Activated naive CD4-positive, alpha-beta T cell treated with Interleukin-2 at 50 U/mL for 16 hours (primary cell): Measurements from ENCODE around the gene CCDC159.
A peak's percentile ranks its signal among the peaks of the same experiment; 100 is the strongest.
"Not testable (repeated sequence)": the region's sequence is repeated elsewhere in the genome, so short reads cannot be mapped to it uniquely, and the experiment has no call there.

Experiments
- DNase-seq: peaks from one replicate; pipeline ENCODE4 v3.0.0-alpha.2; 2020

Gene CCDC159

DNA sequence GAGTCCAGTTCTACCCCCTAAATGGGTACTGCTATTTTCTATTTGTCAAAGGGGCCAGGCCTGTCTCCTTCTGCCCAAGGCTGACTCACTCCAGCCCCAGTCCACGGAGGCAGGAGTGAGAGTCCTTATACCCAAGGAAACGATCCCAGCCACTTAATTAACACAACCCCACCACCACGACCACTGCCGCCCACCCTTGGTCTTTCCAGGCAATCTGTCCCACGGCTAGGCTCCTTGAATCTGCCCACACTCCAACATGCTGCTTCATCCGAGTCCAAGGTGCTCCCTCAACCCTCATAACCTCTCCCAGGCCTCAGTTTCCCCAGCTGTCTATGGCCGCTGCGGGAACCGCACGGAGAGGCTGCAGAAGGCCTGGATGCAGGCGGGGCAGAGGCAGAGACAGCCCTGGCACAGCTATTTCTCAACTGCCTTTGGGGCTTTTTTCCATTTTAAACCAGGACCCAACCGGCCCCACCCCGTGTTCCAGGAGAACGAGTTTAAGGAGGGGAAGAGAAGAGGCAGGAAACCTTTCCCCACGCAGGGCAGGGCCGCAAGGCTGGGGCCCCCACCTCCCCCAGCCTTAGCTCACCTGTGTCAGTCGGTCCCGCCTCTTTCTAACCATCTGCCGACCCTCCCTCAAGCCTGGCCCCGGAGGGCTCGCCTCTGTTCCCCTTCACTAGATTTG, 7.6 kb upstream of the CCDC159 start:
- no peak for DNase-seq

DNA sequence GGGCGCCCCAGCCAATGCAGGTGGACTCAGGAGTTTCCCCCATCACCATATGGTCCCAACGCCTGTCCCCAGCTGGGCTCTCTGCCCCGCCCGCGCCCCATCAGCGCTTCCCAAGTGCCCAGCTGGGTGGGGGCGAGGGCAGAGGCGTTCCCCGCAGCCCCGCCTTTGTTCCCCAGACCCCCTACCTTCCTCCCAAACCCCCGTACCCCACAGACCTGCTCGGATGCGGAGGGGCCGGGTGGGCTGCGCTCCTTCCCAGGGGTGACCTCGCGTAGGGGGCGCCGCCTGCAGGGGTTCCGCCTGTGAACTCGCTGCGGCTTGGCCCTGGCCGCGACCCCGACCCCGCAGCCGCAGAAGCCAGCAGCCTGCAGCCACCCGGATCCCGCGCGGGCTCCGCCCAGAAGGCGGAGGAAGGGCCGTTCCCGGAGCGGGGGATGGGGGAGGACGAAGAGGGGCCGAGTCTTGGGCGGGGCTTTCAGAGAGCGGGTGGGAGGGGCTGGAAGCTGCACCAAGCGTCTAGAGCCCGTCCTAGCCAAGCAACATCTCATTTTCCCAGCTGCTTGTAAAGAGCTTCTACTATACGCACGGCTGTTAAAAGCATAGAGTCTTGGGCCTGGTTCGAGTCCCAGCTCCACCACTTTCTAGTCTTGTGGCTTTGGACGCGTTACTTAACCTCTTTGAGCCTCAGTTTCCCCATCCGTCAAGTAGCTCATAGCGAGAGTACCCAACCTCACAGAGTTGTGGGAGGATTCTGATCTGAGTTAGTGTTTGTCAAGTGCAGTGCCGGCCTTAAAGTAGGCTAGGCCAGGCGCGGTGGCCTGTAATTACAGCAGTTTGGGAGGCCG, 6.8 kb upstream of the CCDC159 start, which contains the start of gene RAB3D:
Gene RAB3D (minus strand): TSS at position 404 of the 845 bp plus-strand sequence. CDS start 2,258 bp downstream, outside the sequence.
- peak; percentile 84 for DNase-seq

DNA sequence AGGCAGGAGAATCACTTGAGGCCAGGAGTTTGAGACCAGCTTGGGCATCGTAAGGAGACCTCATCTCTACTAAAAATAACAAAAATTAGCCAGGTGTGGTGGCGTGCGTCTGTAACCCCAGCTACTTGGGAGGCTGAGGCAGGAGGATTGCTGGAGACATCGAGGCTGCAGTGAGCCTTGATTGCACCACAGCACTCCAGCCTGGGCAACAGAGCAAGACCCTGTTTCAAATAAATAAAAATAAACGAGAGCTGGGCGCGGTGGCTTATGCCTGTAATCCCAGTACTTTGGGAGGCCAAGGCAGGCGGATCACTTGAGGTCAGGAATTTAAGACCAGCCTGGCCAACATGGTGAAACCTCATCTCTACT, 6.2 kb upstream of the CCDC159 start:
- DNase-seq, result not testable (repeated sequence)

DNA sequence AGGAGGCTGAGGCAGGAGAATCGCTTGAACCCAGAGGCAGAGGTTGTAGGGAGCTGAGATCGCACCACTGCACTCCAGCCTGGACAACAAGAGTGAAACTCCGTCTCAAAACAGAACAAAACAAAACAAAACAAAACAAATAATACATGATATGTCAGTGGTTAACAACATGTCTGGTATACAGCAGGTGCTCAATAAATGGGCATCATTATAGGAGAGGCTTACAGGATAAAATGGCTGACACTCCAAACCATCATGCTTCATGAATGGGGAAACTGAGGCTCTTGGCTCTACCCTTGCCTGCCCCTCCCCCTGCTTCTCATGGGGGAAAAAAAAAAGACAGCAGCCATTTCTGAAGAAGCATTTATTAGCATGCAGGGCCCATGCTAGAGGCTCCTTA, 3.9 kb upstream of the CCDC159 start:
- no peak for DNase-seq

DNA sequence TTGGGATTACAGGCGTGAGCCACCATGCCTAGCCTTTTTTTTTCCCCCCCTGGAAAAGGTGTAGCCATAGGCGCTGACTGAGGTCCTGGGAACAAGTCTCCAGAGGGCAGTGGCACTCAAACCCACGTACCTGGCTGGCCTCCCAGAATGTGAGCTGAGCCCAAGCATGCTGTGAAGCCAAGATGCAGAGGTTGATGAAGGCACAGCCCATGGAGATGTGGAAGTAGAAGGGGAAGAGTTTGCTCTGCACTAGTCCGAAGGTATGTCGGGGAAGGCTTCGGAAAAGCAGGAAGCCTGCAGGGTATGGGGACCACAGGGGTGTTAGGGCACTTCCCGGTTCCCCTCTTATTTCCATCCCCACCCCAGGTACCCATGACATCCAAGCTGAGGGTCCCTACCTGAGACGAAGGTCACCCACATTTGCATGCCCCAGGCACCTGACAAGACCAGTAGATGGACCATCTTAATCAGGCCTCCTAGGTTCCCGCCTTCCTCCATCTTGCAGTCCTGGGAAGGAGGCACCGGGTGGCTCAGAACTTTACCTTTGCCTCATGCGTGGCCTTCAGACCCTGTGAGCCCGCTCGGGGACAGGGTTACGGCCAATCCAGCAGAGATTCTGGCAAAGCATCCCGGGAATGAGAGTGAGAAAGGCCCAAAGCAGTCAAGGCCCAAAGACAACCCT, 1.1 kb upstream of the CCDC159 start:
- no peak for DNase-seq

DNA sequence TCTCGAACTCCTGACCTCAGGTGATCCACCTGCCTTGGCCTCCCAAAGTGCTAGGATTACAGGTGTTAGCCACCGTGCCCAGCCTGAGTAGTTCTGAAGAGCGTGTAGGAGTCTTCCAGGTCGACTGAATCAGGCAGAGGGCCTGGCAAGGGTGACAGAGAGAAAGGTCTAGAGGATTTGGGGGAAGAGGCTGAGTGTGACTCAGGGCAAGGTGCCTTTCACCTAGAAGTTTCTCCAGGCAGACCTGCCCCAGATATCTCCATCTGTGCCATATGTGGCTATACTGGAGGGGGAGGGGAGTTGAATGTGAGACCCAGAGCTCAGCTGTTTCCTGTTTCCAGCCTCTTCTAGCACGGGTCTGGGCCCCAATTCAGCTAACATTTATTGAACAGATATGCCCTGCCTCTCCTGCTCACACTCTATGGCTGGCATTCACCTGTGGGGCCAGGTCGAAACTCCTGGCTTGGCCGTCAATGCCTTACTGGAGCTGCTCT, 1.3 kb downstream of the CCDC159 start:
- no peak for DNase-seq

DNA sequence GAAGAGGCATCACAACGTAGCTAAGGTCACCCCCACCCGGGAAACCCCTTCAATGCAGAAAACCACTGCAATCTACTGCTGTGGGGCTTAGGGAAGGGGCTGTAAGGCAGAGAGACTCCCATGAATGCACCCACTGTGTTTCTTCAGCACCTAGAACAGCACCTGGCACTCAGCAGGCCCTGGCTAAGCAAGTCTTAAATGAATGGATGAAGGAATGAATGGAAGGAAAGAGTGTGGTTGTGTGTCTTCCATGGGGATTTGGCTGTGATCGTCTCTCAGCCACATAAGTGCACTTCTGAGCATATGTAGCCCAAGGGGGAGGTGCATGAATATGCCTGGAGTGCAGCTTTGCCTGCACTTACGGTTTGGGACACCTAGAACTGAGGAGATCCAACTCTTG, 2.9 kb downstream of the CCDC159 start:
- no peak for DNase-seq

DNA sequence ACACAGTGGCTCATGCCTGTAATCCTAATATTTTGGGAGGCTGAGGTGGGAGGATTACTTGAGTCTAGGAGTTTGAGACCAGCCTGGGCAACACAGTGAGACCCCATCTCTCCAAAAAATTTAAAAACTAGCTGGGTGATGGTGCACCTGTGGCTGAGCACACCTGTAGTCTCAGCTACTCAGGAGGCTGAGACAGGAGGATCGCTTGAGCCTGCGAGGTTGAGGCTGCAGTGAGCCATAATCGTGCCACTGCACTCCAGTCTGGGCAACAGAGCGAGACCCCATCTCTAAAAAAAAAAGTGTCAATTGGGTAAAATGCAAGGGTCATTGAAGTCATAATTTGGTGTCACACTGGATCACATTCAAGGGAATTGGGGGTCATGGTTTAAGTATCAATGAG, 7.8 kb downstream of the CCDC159 start:
- DNase-seq, result not testable (repeated sequence)

DNA sequence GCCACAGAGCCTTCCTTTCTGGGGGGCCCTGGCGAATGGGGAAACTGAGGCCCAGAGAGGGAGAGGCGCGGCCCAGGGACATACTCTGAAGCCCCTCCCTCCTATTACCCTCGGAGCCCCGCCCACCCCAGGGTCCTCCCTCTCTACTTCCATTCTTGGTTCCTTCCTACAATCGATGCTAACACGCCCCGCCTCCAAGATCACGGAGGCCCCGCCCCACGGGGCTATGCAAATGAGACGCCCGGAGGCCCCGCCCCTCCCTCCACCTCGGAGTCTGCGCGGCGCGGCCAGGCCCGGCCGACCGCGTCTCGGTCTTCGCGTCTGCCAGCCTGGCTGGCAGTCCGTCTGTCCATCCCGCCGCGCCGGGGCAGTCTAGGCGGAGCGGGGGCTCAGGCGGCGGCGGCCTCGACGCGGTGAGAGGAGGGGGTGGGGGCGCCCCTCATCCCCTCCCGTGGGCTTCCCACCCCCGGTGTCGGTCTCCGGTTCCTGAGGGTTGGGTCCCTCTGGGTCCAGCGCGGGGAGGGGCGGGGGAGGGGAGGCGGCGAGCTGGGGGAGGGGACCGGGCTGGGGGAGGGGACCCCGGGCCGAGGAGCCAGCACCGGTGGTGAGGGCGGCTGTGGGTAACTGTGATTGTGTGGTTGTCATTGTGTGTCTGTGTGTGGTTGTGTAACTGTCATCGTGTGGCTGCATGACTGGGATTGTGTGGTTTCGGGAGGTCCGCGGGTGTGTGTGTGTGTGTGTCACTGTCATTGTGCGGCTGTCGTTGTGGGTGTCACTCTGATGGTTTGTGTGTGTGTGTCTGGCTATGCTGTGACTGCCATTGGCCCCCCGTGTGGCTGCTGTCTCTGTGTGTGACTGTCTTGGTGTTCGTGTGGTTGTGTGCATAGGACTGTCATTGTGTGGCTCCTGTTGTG, 9.1 kb downstream of the CCDC159 start, which contains the start of gene PLPPR2:
Gene PLPPR2 (plus strand): TSS at position 273 of the 914 bp plus-strand sequence. CDS start 2,242 bp downstream, outside the sequence.
- DNase-seq, result peak; percentile 84

DNA sequence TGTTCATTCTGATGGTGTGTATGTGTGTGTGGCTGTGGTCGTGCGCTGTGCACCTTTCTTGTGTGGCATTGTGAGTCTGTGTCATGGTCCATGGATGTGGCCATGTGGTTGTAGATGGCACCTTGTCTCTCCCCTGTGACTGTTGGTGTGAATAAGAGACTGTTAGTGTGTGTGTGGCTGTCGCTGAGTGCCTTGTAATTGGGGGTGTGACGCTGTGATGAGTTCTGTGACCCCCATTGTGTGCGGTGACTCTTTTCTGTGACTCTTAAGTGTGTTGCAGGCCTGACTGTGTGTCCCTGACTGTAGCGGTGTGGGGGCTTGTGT, 9.7 kb downstream of the CCDC159 start:
- DNase-seq, result no peak

DNA sequence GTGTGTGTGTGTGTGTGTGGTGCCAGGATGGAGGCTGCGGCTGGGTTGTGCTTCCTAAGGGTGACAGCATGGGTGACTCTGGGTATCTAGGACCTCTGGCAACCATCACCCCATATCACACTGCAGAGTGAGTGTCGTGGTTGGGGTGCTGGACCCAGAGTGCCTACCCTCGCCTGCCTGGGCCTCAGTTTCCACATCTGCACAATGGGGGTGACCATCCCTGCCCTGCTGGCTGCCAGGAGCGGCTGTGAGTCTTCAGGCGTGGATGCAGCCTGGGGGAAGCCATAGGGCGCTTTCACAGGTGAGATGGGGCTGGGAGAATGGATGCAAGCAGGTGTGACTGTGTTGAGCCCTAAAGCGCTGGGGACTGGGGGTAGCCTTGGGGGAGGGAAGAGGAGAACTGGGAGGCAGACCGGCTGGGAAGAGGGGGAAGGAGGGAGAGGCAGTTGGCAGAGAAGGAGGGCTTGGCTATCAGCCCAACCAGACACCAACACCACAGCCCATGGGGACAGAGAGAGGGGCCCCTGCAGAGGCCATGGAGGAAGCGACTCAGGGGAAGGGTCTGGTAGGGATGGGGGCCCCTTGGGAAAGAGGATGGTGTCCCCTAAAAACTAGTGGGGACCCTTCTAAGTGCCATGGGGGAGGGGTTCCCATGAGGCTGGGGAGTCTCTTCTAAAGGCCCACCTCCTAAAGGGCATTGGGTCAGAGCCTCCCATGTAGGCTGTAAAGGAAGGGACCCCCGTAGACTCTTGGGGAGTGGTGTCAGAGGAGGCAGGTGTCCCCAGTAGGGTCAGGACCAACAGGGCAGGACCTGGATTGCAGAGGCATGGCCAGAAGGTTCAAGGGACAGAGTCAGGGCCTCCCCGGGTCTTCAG, 10.6 kb downstream of the CCDC159 start:
- no peak for DNase-seq

DNA sequence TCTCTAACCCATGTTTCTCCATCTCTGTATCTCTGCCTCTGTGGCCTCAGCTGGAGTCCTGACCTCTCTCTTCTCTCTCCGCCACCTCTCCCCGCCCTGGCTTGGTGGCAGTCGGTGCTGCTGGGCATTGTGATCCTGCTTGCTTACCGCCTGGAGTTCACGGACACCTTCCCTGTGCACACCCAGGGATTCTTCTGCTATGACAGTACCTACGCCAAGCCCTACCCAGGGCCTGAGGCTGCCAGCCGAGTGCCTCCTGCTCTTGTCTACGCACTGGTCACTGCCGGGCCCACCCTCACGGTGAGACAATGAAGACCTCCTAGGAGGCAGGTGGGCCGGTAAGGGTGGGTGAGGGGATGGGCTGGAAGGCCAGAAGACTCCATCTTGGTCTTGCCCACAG, 13.1 kb downstream of the CCDC159 start:
- DNase-seq, result no peak

DNA sequence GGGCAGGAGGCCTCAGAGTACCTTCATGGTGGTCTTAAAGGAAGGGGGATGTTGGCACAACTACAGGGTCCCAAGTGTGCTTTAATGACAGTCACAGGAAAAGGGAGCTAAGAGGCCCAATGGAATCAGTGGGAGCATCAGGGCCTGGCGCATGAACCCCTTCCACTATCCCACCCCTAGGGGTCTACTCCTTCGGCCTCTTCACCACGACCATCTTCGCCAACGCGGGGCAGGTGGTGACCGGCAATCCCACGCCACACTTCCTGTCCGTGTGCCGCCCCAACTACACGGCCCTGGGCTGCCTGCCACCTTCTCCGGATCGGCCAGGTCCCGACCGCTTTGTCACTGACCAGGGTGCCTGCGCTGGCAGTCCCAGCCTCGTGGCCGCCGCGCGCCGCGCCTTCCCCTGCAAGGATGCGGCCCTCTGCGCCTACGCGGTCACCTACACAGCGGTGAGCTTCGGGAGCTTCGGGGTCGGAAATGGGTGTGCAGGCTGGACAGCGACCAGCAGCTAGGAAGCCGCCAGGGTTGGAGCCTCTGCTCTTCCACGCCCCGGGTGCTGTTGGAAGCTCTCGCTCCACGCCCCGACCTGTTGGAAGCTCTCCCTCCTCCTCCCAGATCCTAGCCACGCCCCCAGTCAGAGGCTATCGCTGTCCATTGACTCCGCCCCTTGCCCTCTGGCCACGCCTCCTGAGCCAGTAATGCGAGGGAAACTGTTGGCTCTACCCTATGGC, 14.9 kb downstream of the CCDC159 start:
- DNase-seq, result no peak

DNA sequence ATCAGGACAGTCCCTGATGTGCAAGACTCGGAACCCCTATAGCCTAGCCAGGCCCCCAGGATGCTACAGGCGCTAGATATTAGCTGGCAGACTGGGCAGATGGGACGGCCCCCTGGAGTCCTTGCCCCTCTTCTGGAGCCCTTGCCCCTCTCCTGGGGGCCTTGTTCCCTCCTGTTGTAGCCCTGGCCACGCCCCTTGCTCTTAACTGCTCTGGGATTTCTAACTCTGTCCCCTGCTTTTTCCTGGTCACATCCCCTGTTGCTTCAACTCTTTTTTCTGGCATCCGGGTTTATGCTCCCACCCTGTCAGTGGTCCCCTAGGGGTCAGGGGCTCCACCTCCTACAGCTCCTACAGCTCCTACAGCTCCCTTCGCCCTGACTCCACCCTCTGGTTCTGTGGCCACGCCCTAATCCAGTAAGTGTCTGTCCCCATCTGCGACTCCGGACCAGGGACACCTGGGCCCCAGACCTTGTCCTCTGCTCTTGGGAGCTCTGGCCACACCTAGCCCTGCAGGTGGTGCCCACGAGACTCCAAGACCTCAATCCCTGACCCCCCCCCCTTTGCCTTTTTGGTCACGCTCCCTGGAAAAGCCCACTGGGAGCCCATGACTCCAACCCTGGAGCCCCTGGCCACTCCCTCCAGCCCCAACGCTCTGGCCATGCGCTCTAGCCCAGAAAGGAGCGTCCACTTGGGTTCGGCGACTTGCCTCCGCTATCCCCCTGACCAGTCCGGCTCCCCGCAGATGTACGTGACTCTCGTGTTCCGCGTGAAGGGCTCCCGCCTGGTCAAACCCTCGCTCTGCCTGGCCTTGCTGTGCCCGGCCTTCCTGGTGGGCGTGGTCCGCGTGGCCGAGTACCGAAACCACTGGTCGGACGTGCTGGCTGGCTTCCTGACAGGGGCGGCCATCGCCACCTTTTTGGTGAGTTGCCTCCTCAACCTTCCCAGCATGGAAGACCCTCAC, 15.7 kb downstream of the CCDC159 start:
- DNase-seq, result no peak

DNA sequence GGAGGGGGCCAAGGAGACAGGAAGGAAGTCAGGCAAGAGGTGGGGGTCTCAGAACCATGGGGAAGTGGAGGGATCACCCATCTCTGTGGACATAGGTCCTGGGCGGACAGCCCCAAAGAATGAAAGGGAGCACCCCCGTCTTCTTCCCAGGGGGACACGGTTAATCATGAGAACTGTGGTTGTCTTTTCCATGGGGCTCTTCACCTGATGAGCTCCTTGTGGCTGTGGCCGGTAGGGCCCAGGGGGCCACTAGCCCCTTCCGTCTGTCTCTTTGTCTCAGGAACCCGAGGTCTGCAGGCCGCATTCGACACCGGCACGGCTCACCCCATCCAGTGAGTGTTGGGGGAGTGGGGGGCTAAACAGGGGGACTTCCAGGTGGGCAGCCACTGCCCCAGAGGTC, 17.6 kb downstream of the CCDC159 start:
- no peak for DNase-seq

DNA sequence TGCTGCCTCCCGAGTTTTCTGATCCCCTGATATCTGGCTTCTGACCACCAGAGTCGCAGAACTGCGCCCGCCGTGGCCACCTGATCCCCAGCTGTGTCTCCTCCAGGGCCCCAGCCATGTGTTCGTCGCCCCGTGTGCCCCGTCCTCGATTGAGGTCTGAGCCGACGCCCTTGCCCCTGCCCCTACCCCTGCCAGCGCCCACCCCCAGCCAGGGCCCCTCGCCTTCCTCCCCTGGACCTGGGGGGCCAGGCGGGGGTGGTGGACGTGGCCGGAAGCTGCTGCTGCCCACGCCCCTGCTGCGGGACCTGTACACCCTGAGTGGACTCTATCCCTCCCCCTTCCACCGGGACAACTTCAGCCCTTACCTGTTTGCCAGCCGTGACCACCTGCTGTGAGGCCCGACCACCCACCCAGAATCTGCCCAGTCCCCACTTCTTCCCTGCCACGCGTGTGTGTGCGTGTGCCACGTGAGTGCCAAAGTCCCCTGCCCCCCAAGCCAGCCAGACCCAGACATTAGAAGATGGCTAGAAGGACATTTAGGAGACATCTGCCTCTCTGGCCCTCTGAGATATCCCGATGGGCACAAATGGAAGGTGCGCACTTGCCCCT, 18.1 kb downstream of the CCDC159 start:
- no peak for DNase-seq

DNA sequence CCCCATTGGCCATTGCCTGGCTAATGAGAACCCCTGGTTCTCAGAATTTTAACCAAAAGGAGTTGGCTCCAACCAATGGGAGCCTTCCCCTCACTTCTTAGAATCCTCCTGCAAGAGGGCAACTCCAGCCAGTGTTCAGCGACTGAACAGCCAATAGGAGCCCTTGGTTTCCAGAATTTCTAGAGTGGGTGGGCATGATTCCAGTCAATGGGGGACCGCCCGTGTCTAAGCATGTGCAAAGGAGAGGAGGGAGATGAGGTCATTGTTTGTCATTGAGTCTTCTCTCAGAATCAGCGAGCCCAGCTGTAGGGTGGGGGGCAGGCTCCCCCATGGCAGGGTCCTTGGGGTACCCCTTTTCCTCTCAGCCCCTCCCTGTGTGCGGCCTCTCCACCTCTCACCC, 18.6 kb downstream of the CCDC159 start:
- no peak for DNase-seq

DNA sequence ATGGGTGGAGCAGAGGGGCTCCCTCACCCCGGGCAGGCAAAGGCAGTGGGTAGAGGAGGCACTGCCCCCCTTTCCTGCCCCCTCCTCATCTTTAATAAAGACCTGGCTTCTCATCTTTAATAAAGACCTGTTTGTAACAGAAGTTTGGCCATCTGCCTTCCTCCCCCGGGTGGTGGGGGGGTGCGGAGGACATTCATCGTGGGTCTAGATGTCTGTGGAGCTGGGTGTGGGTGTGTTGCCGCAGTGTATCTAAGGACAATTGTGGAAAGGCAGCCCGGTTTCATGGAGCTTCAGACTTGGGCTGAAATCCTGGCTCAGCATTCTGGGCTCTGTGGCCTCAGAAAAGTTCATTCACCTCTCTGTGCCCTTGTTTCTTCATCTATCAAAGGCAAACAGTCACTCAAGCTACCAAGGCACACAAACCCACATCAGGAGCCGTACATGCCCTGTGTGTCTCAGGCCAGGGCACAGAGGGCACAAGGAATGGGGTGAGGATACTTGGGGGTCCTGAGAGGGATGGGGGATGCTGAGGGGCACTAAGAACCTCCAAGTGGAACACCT, 19.3 kb downstream of the CCDC159 start:
- no peak for DNase-seq

DNA sequence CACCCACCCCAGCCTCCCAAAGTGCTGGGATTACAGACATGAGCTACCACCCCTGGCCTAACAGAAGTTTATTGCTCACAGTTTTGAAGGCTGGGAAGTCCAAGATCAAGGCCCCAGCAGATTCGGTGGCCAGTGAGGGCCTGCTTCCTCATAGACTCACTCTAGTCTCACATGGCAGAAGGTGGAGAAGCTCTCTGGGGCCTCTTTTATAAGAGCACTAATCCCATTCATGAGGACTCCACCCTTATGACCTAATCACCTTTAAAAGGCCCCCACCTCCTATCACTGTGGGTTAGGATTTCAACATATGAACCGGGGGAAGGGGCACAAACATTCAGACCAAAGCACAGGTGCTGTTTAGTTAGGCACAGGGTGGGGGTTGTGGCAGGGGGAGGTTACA, 21.2 kb downstream of the CCDC159 start:
- no peak for DNase-seq
